Sigmoid colon (tissue), 4 donors: ENCODE data around the gene JOSD2.

ENCODE experiments used
- POLR2A ChIP-seq, 2 donors: fragments of 450-650 bp; IDR thresholded peaks; one replicate each; pipeline ENCODE4 v1.6.1; 2016; ENCODE audit warnings: antibody characterized with exemption in 2 of 2, mild to moderate bottlenecking in 2 of 2, moderate library complexity in 2 of 2
- POLR2AphosphoS5 ChIP-seq, 4 donors: sonication (generic); formaldehyde crosslinking; IDR thresholded peaks; one replicate each; pipeline ENCODE4 v1.6.1; 2017; ENCODE audit warnings: antibody characterized with exemption in 4 of 4
- TF ChIP-seq, protein P1 (sequence below), 4 experiments: fragments of 450-650 bp in 3 of 4; fragments of 200-600 bp in 1 of 4; IDR thresholded peaks; one replicate each; pipeline ENCODE4 v1.5.1; 2016 to 2019; ENCODE audit warnings: antibody characterized with exemption in 4 of 4, mild to moderate bottlenecking in 3 of 4, moderate library complexity in 2 of 4

DNA sequence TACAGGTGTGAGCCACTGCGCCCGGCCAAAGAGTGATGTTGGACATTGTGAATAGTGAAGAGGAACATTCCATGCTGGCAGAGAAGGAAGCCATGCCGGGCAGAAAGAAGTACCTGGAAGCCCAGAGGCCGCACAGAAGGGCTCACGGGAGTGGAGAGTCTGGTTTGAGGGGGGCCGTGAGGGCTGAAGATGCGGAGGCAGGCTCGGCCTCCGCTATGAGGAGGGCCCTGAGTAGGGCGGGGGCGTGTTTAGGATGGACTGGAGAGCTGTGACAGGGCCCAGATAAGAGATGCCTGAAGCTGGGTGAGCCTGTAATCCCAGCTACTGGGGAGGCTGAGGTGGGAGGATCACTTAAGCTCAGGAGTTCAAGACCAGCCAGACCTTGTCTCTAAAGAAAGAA, 1.6 kb downstream of the JOSD2 start:
- TF ChIP-seq, protein P1, sequence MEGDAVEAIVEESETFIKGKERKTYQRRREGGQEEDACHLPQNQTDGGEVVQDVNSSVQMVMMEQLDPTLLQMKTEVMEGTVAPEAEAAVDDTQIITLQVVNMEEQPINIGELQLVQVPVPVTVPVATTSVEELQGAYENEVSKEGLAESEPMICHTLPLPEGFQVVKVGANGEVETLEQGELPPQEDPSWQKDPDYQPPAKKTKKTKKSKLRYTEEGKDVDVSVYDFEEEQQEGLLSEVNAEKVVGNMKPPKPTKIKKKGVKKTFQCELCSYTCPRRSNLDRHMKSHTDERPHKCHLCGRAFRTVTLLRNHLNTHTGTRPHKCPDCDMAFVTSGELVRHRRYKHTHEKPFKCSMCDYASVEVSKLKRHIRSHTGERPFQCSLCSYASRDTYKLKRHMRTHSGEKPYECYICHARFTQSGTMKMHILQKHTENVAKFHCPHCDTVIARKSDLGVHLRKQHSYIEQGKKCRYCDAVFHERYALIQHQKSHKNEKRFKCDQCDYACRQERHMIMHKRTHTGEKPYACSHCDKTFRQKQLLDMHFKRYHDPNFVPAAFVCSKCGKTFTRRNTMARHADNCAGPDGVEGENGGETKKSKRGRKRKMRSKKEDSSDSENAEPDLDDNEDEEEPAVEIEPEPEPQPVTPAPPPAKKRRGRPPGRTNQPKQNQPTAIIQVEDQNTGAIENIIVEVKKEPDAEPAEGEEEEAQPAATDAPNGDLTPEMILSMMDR (IDR thresholded peaks at IDR 0.05): no peak
- TF ChIP-seq POLR2AphosphoS5 (IDR thresholded peaks at IDR 0.05) (no peak), POLR2A (IDR thresholded peaks at IDR 0.05) (no peak)
